Lower lobe of right lung (tissue), 2 donors: ENCODE data around the gene TGFBI. TPM values are rescaled to one million over a fixed set of nuclear protein-coding genes. Genes with fewer than 3 reads are reported as not detected.

Experiments
- ATAC-seq, 2 donors: fragments of 200-7000 bp; cut with Tn5 transposase; one replicate each; pipeline ENCODE4 v1.9.1; 2020 to 2022; ENCODE audit warnings: mild to moderate bottlenecking in 2 of 2, moderate library complexity in 2 of 2
- DNase-seq: peaks from one replicate; pipeline ENCODE4 v3.0.0-alpha.2; 2020
- H3K27ac ChIP-seq: fragments of 200-600 bp; one replicate; pipeline ENCODE4 v1.8.0; 2022
- H3K27me3 ChIP-seq: fragments of 200-600 bp; one replicate; pipeline ENCODE4 v1.8.0; 2022; ENCODE audit warnings: low read depth
- H3K36me3 ChIP-seq: fragments of 200-600 bp; one replicate; pipeline ENCODE4 v1.8.0; 2022; ENCODE audit warnings: mild to moderate bottlenecking
- H3K4me1 ChIP-seq: fragments of 200-600 bp; one replicate; pipeline ENCODE4 v1.8.0; 2022
- H3K4me3 ChIP-seq: fragments of 200-600 bp; one replicate; pipeline ENCODE4 v1.8.0; 2022; ENCODE audit warnings: mild to moderate bottlenecking
- H3K9me3 ChIP-seq: fragments of 200-600 bp; one replicate; pipeline ENCODE4 v1.8.0; 2022
- intact Hi-C: fragments of 100-400 bp; cut with DNase I; formaldehyde crosslinking; loops from one replicate; pipeline ENCODE4 v1.11.0; 2022
- total RNA-seq: library from RNA; stranded (reverse); fragmentation: NEBNext Ultra II Directional; extraction: Animal tissue kit (Norgen Biotek cat#: 25700); gene quantifications from one replicate; pipeline ENCODE4 v1.2.1, GENCODE V29; 2021
- TF ChIP-seq, protein P1 (sequence below): fragments of 200-600 bp; IDR thresholded peaks from one replicate; pipeline ENCODE4 v1.8.0; 2022; ENCODE audit warnings: antibody characterized with exemption, mild to moderate bottlenecking
- donor health status: DM: no; HTN: yes; CAD: no; lungs with severe emphysema.

The TGFBI gene
- total RNA-seq, 1 donor from 2014 or later, result 140 TPM

DNA sequence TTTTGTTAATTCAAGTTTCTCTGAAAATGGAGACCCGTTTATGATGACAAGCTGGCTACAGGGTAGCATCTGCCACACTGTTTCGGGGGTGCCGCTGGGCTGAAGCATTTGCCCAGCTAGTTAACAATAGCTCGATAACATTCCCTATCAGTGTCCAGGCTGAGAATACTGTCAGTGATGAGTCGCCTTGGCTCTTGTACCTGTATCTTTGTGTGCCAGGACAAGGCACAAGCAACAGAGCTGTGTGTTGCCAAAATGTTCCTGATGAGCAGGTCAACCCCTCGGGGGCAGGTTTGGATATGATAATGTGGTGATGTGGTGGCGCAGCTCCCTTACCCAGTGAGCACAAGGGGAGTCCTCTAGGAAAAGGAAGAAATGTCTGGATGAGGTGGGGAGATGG, 7.0 kb downstream of the TGFBI start:
- H3K27me3 ChIP-seq, result no peaks in the 10 kb centered on the region

DNA sequence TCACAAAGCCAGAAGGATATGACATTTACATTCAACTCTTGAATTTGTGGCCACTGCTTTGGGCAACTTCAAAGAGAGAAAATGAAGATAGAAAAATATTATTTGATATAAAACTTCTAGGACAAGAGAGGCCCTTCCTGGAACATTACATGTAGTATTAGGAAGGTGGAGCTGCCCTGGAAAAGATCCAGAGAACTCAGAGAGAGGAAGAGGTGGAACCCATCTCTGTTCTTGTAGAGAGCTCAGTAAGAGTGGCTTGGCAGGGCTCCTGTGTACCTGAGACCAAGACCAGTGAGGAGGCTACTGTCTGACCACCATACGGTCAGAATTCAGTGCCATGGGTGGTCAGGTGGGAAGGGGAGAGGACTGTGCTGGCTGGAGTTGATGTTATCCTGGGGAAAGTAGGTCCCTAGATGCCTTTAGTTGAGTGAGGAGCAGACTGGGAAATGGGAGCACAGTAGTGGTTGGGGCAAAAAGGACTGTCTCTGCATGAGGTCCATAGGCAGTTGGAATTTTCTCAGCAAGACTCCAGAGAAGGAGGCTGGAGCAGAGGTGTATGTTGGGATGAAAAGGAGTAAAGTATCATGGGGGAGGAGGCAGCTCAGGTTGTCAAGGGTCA, 7.6 kb downstream of the TGFBI start:
- H3K4me1 ChIP-seq, result peaks cover 46% of the 10 kb centered on the region
- no peaks in the 10 kb centered on the region for H3K9me3 ChIP-seq
- TF ChIP-seq, protein P1, sequence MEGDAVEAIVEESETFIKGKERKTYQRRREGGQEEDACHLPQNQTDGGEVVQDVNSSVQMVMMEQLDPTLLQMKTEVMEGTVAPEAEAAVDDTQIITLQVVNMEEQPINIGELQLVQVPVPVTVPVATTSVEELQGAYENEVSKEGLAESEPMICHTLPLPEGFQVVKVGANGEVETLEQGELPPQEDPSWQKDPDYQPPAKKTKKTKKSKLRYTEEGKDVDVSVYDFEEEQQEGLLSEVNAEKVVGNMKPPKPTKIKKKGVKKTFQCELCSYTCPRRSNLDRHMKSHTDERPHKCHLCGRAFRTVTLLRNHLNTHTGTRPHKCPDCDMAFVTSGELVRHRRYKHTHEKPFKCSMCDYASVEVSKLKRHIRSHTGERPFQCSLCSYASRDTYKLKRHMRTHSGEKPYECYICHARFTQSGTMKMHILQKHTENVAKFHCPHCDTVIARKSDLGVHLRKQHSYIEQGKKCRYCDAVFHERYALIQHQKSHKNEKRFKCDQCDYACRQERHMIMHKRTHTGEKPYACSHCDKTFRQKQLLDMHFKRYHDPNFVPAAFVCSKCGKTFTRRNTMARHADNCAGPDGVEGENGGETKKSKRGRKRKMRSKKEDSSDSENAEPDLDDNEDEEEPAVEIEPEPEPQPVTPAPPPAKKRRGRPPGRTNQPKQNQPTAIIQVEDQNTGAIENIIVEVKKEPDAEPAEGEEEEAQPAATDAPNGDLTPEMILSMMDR, result no peak
- no peaks in the 10 kb centered on the region for H3K27me3 ChIP-seq
- DNase-seq, result no peak
- no peak overlapping the region for H3K4me3 ChIP-seq
- peaks cover 5% of the 10 kb centered on the region for H3K36me3 ChIP-seq
- intact Hi-C loops, result no loop called here
- ATAC-seq, result no peak
- H3K27ac ChIP-seq, result peak overlapping the region; percentile 54

More for the DNA sequence above, 7.0 kb downstream of the TGFBI start:
- ATAC-seq (no peak), DNase-seq (no peak)
- no peaks in the 10 kb centered on the region for H3K9me3 ChIP-seq
- TF ChIP-seq, protein P1, result no peak
- no peak overlapping the region for H3K4me3 ChIP-seq
- peaks cover 48% of the 10 kb centered on the region for H3K4me1 ChIP-seq
- H3K27ac ChIP-seq, result no peak overlapping the region
- H3K36me3 ChIP-seq, result peaks cover 5% of the 10 kb centered on the region
- intact Hi-C loops, result no loop called here

DNA sequence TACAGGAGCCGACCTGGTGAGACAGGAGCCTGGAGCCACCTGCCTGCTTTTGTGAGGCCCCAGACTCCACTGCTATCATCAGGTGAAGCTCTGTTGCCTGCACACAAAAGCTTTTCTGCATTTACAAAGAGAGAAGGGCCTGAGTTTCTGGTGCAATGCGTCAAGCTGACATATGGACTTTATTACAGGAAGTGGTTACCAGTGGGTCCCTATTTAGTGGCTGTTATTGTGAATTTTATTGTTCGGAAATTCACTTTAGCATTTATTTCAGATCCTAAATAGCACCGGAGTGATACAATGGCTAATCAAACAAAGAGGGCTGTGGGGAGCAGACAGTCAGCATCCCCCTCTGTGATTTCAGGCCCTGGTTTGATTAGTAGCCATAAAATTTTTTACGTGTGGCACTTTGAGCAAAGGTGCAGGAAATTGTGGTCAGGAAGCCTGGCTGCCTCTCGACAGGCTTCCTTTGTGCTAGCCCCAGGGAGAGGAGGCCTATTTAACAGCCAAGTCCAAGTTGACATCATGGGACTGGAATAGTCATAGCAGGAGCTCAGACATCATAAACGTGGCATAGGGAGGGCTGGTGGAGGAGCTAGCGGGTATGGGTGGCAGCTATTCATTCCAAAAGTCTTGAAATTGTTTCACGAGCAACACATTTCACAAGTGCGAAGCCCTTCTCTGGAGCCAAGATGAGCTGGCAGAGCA, 8.4 kb downstream of the TGFBI start:
- H3K27ac ChIP-seq, result peak overlapping the region; percentile 54
- ATAC-seq (peak in 1 of 2 donors; percentile 18), DNase-seq (no peak)
- H3K4me1 ChIP-seq, result peaks cover 40% of the 10 kb centered on the region
- peaks cover 5% of the 10 kb centered on the region for H3K36me3 ChIP-seq
- intact Hi-C loops, result no loop called here
- no peaks in the 10 kb centered on the region for H3K9me3 ChIP-seq
- no peaks in the 10 kb centered on the region for H3K27me3 ChIP-seq
- TF ChIP-seq, protein P1, result no peak
- H3K4me3 ChIP-seq, result no peak overlapping the region

GRCh38 chr5:136038635-136039034, 9.8 kb downstream of the TGFBI start:
- H3K9me3 ChIP-seq, result no peaks in the 10 kb centered on the region
- intact Hi-C loops, result no loop called here
- H3K4me3 ChIP-seq, result no peak overlapping the region
- H3K27me3 ChIP-seq, result no peaks in the 10 kb centered on the region
- TF ChIP-seq, protein P1, result no peak
- ATAC-seq, result no peak
- peaks cover 41% of the 10 kb centered on the region for H3K4me1 ChIP-seq
- DNase-seq, result no peak
- peaks cover 5% of the 10 kb centered on the region for H3K36me3 ChIP-seq
- H3K27ac ChIP-seq, result no peak overlapping the region

DNA sequence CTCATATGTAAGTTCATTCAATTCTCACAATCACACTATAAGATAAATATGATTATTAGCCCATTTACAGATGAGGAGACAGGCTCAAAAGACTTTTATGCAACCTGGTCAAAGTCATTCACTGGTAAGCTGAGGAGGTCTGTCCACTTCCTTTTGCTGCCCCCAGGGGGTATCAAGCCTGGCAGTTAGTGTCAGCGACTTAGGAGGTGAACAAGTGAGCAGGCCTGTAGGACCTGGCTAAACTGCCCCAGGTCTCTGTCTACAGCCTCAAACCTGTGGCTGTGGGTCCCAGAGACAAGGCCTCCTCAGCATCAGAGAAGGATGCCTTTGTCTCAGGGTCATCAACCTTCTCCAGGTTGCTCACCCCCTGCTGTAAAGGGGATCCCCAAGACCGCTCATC, 10.4 kb downstream of the TGFBI start:
- Histone ChIP-seq H3K27ac (no peak overlapping the region), H3K27me3 (no peaks in the 10 kb centered on the region), H3K4me3 (no peak overlapping the region), H3K36me3 (peaks cover 8% of the 10 kb centered on the region), H3K9me3 (no peaks in the 10 kb centered on the region), H3K4me1 (peaks cover 38% of the 10 kb centered on the region)
- no peak for DNase-seq
- TF ChIP-seq, protein P1, result no peak
- no peak for ATAC-seq
- intact Hi-C loops, result no loop called here
